GM18868 (cell line): Measurements from ENCODE around the gene POLR2L.
A peak's percentile ranks its signal among the peaks of the same experiment; 100 is the strongest.

Experiments used
- ATAC-seq: cut with Tn5 transposase; IDR thresholded peaks from one replicate; pipeline ENCODE4 v1.9.1; 2021; ENCODE audit warnings: mild to moderate bottlenecking, moderate library complexity; ENCODE audit not compliant: unreplicated experiment

POLR2L gene

DNA sequence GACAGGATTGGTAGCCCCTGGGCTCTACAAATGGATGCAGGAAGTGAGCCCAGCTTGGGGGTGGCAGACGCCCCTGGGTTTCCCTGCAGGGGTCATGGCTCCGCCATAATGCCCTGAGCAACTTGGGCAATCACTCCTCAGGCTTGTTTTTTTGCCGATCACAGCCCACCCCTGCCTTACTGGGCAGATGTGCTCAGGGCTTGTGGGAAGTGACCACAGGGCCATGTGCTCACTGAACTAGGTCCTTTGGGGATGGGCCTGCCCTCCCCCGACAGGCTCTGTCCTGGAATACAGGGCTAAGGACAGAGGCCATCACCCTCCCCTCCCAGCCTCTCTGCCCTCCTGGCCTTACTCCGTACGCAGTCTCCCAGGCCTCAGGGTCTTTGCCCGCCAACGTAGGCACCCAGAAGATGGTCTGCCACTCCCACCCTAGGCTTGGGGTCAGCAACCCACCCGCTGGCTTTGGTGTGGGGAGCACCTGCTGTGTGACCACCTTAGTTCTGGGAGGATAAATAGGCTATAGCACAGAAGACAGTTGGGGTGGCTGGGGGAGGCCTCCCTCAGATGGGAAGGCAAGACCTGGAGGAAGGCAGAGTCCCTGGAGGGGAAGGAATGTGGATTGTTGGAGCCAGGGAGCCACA lies 28.8 kb downstream of the POLR2L start:
- no peak for ATAC-seq

DNA sequence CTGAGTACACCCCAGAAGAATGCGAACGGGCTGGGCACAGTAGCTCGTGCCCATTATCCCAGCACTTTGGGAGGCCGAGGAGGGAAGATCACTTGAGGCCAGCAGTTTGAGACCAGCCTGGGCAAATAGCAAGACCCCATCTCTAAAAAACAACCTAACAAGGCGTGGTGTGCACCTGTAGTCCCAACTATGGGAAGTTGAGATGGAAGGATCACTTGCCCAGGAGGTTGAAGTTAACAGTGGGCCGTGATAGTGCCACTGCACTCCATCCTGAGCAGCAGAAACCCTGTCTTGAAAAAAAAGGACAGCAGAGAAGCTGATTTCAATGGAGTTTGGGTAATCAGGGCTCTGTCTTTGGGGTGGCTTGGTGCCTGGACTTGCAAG lies 29.3 kb downstream of the POLR2L start:
- ATAC-seq: no peak

DNA sequence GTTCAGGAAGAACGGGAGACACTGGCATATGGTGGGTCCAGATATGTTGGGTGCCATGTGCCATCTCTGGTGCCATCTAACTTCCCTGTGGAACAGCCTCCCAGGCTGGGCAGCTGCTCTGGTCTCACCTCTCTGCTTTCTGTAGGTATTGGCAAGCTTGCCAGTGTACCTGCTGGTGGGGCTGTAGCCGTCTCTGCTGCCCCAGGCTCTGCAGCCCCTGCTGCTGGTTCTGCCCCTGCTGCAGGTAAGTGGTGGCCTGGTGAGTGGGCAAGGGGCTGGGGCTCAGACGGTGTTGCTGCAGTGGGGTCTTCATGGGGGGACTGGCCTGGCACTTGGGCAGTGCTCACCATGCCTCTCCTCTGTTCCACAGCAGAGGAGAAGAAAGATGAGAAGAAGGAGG lies 29.9 kb downstream of the POLR2L start:
- ATAC-seq: no peak

DNA sequence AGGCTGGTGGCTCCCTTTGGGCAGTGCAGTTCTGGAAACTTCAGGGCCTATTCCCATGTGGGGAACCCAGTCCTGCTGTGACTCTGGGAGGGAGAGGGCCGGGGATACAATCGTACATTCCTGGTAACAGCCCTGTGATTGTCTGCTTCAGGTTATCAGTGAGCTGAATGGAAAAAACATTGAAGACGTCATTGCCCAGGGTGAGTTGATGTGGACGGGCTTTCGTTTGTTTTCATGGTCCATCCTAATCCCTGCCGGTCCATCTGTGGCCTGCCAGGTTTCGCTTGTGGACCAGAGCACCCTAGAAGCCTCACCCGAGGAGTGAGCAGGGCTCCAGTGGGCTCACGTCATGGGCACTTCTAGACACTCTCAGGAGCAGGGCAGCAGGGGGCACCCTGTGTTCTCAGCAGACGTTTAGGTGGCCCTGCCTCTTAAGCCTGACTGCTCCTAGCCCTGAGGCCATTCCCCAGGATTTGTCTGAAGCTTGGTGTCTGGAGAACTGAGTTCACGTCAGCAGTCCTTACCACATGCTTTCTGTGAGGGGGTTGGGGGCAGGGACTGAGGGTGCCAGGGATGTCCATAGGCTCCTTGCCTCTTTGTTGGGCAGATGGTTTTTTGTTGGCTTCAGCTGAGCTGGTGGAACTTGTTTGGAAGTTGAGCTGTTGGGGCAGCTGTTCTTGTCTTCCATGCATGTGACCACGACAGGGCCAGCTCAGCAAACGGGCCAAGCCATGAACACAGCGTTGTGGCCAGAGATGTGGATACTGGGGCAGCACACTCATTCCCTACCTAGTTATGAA lies 30.7 kb downstream of the POLR2L start:
- no peak for ATAC-seq

DNA sequence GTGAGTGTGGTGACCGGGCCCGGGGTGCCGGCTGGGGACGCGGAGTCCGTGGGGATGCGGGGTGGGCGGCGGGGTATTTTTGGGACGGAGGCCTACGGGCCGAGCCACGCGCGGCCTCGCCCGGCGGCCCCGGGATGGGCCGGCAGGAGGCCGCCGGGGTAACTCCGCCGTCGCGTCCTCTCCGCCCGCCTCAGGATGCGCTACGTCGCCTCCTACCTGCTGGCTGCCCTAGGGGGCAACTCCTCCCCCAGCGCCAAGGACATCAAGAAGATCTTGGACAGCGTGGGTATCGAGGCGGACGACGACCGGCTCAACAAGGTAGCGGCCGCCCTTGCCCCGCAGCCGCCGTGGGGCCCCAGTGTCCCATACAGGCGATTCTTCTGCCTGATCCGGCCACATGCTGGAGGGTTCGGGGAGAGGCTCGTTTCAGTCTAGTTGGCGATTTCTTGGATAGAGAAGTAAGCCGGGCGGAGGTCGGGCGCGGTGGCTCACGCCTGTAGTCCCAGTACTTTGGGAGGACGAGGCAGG lies 32.2 kb downstream of the POLR2L start:
- no peak for ATAC-seq

DNA sequence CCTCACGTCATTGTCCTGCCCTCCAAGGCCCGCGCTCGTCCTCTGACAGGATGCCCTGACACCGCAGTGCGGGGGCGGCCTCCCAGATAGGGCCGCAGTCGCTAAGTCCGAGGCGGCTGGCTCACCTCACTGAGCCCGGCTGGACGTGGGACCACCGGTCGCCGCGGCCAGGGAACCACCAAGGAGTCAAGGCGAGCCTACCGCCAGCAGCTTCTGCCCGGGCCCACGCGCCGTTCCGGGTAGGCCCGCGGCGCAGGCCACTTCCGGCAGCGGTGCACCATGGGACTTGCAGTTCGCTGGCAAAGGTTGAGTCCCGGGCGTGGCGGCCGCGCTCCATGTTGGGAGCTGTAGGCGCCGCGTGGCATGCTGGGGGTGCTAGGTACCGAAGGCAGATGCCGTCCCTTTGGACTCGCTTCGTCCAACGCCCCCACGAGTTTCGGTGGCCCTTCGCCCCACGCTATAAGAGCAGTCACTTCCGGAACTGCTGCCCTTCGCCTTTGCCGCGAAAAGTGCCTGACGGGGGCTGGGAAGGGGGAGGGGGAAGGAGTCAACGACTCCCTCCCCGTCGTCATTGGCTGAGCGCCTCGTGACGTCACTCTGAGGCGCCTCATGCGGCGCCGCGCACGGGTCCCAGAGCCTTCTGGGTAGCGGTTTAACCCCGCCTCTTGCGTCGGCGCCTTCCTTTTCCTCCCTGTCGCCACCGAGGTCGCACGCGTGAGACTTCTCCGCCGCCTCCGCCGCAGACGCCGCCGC lies 32.9 kb downstream of the POLR2L start, which contains the start of gene RPLP2:
Gene RPLP2 (plus strand): TSS at position 681 of the 753 bp plus-strand sequence. CDS start 268 bp downstream, outside the sequence.
- peak; percentile 70 for ATAC-seq

DNA sequence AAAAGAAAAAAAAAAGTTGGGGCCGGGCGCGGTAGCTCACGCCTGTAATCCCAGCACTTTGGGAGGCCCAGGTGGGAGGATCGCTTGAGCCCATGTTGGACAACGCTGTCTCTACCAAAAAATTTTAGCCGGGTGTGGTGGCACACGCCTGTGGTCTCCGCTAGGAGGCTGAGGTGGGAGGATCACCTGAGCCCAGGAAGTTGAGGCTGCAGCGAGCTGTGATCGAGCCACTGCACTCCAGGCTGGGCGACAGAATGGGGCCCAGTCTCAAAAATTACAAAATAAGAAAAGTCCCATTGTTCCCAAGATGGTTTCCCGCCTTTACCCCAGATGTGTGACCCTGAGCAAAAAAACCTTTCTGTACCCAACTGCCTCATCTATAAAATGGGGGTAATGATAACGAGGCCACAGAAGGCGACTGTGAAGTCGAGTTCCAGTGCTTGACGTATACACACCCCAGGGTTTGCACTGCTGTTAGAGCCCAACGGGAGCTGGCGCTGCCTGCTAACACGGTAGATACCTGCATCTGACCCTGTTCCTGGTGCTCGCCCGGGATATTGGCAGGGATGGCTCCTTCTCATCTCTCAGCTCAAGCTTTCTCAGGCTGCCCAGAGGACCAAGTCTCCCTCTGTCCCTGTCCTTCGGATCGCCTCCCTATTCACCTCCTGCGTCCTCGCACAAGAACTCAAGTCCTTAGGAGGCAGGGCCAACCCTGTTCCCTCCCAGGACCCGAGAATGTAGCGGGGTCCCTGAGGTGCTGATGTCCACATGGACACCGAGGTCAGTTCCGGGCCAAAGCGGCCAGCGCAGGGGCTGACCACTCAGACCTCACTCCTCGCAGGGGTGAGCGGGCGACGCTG lies 33.7 kb downstream of the POLR2L start:
- ATAC-seq: peak; percentile 1

DNA sequence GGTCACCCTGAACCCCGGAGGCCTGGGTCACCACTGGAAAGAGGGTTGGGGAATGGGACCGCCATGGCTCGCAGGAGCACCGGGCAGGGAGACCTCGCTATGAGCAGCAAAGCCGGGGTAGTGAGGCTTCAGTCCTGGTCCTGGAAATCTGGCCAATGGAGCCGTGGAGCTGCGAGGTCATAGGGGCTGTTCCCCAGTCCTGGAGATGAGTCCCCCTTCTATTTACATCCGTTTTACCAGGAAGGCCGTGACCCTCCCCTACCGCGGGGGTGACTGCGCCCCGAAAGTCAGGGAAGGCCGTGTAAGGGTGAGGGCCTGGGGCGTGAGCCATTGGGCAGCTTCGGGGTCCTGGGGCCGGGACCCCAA lies 37.7 kb downstream of the POLR2L start:
- ATAC-seq: no peak

DNA sequence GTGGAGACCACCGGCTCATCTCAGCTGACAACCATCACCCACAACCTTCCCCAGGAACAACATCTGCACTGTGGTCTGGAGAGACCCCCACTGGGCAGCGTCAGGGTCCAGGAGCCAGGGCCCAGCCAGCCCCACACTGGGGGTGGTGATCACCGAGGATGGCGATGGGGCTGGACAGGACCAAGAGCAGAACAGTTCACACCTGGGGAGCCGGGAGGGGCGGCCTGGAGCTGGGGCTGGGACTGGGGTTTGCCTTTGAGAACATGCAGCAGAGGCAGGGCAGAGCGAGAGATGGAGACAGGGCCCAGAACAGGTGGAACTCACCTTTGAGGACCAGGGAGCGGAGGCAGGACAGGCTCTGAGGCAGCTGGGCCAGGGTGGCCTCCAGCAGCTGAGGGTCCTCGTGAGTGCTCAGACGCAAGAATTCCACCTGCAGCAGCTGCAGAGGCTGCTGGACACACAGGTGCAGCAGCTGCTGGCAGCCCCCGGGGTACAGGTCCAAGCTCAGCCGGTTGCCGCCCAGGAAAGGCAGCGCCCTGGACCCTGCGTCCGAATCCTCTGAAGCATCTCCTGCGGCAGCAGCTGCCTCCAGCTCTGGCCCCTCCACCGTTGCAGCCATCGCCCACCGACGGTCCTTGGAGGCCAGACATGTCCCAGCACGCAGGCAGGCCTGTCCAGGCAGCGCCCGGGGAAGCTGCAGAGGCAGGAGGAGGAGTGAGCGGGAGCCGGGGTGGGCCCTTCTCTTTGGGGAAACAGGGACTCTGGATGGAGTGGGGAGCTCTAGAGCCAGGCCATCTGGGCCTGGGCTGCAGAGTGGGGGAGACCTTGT lies 38.3 kb downstream of the POLR2L start:
- no peak for ATAC-seq

DNA sequence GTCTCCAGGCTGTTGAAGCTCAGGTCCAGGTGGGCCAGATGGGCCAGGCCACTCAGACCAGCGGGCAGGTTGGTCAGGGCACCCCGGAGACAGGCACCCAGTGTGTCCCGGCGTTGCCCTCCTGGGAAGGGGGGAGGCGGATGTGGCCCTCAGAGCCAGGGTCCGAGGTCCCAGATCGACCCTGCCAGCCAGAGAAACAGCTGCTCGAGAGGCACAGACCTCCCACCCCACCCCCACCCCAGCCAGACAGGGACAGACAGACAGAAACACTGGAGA lies 38.9 kb downstream of the POLR2L start:
- ATAC-seq: no peak

DNA sequence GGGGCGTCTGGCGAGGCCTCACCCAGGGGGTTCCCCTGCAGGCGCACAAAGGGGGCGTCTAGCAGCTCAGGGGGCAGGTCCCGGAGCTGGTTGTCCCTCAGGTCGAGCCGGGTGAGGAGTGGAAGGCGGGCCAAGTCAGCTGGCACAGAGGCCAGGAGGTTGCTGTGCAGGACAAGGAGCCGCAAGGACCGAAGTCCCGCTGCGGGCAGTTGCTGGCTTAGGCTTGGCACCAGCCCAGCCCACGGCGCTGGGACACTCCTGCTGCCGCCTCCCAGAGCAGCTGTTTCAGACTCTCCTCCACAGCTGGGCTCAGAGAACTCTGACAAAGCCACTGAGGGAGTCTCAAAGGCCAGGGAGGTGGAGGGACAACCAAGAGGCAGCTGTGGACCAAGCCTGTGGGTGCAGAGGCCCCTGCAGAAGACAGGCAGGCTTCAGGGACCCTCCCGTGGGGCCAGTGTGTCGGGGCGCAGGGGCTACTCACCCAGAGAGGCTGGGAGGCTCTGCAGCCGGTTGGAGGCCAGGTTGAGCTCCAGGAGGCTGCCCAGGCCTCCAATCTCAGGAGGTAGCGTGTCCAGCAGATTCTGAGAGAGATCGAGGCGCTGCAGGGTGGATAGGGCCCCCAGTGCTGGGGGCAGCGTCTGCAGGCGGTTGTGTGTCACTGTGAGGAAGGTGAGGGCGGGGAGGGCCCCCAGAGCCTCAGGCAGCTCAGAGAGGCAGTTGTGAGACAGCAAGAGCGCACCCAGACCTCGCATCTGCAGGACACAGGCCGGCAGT lies 39.4 kb downstream of the POLR2L start:
- ATAC-seq: no peak

DNA sequence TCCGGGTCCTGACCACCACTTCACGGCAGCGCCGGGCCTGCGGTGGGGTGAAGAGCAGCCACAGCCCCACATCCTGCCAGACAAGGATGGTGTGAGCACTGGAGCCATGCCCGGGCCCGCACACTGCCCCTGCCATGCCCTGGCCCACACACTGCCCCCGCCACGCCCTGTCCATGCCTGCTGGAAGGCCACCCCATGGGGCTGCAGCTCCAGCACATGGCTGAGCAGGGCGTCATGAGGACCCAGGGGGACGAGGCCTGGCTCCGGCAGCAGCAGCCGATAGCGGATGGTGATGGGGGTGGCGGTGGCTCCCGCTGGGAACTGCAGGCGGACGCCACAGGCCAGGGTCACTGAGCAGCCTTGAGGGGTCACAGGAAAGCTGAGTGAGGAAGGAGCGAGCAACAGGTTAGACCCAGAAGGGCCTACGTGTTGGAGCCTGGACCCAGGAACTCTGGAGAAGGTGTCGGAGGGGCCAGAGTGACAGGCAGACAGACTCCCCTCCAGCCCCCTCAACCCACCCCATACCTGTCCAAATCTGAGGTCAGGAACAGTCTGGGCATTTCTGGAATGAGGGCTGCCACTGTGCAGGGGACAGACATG lies 40.2 kb downstream of the POLR2L start:
- ATAC-seq: no peak

DNA sequence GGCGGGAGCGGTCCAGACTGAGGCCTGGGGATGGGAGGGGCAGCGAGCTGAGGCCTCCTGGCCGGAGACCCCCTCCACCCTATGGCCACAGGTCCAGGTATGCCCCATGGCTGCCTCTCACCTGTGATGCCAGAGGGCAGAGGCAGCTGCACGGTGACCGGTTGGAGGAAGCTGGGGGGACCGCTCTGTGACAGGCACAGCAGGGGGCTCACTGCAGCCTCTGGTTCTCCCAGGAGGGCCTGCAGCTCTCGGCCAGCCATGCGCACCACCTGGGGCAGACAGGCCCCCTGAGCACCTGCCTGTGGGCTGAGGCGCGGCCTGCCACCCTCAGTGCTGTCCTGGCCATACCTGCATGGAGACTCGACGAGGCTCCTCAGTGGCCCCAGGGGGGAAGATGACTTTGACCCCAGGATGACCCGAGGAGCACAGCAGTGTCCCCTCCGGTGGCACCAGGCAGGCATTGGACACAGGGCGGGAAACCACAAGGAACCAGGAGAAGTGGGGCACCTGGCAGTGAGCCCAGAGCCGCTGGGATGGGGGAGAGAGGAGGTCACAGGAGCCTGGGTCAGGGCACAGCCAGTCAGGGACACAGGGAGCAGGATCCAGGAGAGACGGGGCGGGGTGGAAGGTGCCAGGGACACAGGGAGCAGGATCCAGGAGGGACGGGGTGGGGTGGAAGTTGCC lies 41.1 kb downstream of the POLR2L start:
- no peak for ATAC-seq

DNA sequence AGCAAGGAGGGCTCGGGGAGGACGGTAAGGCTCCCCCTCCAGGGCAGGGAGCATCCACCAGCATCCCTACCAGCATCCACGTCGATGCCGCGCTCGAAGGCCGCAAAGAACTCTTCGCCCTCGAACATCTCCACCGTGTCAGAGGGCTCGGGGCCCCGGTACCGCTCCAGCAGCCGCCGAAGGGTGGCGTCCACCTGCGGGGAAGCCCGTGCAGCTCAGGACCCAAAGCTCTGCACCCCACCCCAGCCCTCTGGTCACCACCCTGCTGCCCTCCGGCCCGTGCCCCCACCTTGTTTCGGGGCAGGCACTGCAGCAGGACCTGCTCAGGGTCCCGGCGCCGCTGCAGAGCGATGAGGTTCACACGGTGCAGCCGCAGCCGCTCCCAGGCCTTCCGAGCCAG lies 41.9 kb downstream of the POLR2L start:
- ATAC-seq: no peak

DNA sequence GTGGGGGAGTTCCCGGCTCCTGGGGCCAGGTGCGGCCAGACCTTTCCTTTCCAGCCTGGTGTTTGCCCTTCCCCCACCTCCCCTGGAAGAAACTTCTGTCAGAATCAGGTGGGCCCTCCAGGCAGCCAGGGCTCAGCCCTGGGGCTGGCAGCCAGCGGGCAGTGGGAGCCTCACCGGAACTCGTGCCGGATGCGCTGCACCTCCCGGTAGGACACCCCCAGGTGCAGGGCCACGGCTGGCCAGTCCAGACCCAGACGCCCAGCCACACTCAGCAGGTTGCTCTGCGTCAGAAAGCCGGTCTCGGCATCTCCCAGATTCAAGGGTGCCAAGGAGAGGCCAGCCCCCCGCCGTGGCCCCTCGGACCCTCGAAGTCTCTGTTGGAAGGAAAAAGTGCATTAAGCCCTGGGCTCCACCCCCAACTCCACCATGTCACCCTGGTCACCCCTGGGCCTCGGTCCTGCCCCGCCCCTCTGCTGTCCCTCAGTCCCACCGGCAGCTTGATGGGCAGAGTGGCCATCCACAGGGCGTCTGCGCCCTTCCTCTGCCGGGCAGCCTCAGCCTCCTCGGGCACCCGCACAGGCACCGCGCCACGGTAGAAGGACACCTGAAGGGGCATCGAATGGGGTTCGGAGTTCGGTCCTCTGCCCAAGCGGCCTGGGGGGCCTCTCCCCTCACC lies 42.5 kb downstream of the POLR2L start:
- no peak for ATAC-seq

DNA sequence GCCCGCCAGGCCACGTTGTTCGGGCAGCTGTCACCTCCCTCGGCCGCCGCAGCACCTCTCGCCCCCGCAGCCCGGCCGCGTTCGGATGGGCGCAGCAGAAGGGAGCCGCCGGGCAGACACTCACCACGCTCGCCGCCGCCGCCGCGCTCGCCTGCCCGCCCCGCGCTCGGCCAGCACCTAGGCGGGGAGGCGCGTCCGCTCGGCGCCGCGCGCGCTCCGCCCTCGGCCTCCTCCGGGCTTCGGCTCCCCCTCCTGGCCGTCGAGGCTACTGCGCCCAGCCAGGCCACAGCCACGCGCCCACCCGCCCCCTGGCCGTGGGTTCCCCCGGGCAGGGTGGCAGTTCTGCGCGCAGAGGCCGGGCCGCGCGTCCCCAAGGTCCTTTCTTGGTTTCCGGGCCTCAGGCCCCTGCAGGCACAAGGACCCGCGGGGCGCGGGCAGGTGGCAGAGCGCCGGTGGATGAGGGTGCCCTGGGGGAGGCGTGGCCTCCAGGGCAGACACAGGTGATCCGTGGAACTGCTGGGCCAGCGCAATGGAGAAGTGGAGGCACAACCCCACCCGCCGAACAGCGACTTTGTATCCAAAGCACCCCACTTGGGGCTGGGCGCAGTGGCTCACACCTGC lies 44.1 kb downstream of the POLR2L start, which contains the start of gene SLC25A22:
Gene SLC25A22 (minus strand): TSS at position 189 of the 621 bp plus-strand sequence. CDS start 3,275 bp downstream, outside the sequence.
- ATAC-seq: peak; percentile 61
